ENCODE measurements around the gene CRB2.

CRB2 gene

DNA sequence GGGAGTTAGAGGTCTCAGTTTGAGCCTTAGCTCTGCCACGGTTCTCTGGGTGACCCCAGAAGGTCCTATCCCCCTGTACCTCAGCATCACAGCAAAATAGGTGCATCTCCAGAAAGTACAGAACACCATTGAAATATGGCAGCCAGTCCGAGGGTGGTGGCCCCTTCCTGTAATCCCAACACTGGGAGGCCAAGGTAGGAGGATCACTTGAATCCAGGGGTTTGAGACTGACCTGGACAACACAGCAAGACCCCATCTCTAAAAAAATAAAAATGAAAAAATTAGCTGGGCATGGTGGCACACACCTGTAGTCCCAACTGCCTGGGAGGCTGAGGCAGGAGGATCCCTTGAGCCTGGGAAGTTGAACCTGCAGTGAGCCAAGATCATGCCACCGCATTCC, 7.0 kb upstream of the CRB2 start:
- no peak for DNase-seq

DNA sequence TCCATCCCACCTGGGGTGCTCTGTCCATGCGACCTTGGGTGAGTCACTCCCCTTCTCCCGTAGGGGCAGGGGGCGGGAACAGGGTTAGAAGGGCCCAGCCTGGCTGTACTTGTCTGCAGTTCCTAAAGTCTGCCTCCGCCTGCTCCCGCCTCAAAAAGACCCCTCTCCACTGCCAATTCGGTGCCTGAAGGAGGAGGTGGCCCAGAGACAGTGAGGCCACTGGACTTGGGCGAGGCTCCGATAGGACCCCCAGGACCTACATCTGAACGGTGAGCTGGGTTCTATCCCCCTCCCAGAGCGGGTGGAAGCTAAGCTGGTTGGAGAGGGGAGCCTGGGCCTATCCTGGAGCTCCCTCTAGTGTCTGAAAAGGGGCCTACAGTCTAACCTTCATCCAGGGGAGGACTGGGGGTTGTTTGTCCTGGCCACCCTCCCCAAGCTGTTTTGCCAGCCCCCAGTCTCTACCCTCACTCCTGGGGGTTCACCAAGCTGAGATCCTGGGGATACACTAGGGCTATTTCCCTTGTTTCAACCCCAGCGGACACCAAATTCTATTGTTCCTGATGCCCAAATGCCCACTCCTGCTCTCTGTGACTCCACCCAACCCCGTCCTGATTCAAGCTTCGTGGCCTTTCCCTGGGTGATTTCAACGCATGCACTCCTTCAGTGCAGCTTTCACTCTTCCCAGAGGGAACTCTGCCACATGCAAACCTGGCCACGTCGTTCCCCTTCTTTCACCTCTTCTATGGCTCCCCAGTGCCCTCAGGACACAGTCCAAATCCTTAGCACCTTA, 6.1 kb upstream of the CRB2 start:
- DNase-seq: peak; percentile 46

DNA sequence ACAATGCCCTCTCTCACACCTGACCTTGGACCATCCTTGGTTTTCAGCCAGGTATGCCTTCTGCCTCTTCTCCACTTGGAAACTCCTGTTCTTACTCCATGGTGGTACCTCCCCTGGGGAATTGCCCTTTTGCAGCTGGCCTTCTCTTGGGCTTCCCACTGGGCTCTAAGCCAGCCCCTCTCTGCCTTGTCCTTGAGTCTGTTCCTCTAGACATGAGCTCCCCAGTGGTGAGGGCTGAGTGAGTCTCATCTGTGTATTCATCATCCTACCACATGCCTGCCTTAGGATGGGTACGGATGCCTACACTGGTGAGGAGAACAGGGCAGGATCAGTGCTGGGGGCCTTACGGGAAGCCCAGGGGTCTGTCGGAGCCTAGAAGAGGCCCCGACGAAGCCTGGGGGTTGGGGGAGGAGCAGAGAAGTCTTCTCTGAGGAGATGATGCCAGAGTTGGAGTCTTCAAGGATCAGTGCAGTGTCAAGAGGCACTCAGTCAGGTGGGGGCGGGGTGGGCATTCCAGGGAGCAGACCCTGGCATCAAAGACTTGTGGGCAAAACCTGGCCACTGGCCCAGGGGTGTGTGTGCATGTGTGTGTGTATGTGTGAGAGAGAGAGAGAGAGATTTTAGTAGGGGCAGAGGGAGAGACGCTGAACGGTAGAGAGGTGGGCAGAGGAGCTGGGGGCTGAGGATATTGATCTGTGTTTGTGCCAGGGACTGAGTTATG, 5.2 kb upstream of the CRB2 start:
- no peak for DNase-seq

DNA sequence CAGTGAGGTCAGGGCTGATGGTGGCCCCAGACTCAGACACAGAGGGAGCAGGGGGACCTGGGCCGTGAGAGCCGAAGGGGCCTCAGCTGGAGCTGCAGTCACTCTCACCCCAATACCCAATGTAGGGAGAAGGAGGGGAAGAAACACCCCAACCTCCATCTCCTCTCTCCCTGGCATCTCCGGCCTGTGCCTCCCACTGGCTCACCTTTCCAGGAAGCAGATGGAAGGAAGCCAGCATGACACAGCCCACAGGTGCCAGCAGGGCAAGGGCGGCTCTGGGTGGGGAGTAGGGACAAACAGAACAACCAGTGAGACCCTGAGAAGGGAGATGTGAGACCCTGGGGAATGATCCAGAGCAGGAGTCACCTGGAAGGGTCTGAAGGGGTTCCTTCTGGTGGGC, 3.0 kb upstream of the CRB2 start:
- DNase-seq: no peak

DNA sequence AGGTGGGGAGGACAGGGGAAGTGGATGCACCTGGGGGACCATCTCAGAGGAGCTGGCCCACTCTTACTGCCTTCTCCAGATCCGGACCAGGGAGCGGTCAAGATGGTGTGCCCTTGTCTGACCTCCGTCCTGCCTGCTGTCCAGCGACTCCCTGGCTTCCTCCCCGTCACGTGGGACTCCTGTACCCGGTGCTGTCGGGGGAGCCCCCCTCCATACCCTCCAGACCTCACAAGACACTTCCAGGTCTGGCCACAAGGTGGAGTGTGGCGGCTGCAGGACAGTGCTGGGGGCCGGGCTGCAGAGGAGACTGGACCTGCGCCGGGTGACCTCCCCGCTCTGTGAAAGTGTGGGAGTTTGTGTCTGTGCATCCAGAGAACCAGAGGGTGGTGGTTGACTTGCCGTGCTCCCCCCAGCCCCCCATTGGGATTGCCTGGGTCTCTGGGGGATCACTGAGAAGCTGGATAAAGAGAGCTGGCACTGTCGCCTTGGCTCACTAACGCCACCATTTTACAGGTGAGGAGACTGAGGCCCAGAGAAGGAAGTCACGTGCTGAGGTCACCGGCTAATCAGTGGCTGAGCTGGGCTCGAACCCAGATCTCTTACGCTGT, 1.9 kb upstream of the CRB2 start:
- DNase-seq: peak; percentile 24

DNA sequence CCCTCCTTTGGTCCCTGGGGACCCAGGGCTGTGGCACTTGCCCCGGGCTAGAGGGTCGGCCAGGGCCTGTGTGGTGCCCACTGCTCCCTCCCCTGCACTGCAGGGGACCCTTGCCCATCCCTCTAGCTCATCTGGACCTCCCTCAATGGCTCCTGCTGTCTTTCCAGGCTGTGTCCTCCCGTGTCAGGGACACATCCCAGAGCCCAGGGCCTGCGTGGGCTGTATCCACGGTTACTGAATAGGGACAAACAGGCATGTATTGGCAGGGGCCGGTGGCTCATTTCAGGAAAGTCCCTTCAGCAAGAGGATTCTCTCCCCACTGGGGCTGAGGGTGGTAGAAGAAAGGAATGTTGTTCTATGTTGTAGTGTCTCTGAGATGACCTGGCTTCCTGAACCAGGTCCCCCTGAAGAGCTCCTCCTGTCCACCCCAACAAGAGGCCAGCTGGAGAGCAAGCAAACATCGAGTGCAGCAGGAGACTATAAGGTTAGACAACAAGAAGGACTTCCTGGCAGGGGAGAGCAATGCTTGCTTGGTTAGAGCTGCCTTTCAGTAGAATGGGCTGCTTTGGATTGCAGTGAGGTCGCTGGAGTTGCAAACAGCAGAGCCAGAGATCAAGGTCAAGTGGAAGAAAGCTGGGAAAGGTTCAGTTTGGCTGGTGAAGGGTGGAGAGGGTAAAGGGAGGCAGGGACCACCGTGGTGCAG, 1.0 kb upstream of the CRB2 start:
- no peak for DNase-seq

DNA sequence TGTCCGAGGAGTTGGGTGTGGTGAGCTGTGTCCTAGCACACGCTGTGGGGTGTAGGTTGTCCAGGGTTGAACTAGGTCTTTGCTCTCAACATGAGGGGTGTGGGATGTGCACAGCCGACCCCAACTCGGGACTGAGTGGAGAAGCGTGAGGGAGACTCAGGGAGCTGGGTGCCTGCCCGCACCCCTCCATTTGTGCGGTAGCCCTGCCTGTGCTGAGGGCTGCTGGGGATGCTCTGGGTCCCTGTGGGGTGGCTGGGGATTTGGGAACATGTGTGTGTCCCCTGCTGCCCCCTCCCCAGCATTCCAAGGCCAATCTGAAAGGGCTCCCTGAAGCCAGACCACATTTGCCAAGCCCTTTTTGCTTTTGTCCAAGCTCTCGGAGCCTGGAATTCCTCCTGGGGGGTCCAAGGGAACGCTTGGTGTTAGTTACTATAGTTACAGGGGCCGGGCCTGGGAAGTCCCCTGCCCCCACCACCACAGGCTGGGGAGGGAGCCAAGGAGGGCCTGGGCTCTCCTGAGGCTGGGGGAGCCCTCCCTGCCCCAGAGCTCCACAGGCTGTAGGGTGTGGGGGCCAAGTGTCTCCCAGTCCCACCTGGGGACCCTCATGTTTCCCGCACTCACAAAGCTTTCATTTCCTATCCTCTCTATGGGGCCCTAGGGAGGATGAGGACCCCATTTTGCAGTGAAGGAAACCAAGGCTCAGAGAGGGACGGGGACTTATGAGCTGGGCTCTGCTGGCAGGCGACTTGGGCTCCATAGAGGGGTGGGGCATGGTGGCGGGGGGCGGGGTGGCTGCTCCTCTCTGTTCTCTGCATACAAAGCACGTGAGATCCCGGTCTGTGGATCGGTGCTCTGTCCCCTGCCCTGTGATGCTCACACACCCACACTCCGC, 1.1 kb downstream of the CRB2 start:
- DNase-seq: no peak

DNA sequence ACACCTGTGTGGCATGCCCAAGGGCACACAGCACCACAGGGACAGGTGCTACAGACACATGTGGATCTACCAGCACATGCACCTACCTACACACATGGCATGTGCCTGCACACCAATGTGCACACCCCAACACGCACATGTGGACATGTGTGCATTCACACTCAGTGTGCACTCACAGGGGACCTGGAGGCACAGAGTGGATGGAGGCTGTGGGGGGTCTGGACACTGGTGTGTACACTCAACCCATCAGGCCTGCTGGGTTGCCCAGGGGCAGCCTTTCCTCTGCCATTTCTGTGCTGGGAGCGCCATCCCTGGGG, 1.7 kb downstream of the CRB2 start:
- DNase-seq: no peak

DNA sequence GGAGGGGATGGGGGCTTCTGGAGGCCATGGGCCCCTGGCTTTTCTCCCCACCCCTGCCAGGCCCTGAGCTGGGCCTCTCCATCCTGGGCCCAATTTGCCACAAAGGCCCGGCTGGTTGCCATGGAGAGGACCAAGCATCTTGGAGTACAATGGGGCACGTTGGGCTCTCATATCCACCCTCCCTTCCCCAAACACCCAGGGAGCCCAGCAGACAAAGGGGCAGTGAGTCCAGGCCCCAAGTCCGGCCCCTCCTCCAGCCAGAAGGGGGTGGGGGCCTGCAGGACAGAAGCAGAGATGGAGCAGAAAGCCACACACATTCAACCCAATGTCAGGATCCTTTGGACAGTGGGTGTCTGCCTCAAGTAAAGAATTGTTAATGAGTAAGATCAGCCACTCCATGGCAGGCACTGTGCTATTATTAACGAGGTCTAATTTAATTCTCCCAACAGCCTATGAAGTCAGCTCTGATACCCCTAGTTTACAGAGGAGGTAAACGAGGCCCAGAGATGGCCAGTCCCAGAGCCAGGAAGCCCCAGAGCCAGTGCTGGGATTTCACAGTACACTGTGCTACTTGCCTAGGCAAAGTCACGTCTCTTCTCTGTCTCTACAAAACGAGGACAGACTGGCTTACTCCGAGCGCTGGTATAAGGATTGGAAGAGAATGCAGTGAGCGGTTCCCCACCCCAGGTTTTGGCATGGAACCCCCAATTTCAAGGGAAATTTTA, 2.3 kb downstream of the CRB2 start:
- DNase-seq: no peak

DNA sequence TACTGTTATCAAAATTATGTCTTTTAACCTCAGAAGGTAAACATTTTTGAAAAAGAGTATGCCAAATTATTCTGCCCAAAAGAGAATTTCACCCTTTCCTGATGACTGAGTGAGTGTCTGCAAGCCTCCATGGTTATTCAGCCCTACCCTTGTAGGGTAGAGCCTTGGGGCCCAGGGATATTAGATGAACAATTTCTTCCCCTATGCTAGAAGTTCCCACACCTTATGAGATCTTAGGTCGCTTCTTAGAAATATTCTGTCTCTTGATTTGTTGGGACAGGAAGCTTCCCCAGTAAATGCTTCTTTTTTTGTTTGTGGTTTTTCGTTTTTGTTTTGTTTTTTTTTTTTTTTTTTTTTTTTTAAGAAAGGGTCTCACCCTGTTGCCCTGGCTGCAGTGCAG, 3.1 kb downstream of the CRB2 start:
- DNase-seq: no peak

DNA sequence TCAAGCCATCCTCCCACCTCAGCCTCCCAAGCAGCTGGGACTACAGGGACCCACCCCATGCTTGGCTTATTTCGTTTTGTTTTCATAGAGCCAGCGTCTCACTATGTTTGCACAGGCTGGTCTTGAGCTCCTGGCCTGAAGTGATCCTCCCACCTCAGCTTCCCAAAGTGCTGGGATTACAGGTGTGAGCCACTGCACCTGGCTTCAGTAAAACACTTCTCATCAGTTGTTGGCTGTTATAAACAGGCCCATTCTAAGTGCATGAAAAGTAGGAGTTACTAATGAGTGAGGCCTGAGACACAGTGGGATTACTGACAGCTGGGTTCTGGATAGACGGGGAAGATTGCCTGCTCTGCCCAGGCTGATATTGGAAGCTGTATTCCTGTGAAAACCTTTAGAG, 3.5 kb downstream of the CRB2 start:
- DNase-seq: no peak

DNA sequence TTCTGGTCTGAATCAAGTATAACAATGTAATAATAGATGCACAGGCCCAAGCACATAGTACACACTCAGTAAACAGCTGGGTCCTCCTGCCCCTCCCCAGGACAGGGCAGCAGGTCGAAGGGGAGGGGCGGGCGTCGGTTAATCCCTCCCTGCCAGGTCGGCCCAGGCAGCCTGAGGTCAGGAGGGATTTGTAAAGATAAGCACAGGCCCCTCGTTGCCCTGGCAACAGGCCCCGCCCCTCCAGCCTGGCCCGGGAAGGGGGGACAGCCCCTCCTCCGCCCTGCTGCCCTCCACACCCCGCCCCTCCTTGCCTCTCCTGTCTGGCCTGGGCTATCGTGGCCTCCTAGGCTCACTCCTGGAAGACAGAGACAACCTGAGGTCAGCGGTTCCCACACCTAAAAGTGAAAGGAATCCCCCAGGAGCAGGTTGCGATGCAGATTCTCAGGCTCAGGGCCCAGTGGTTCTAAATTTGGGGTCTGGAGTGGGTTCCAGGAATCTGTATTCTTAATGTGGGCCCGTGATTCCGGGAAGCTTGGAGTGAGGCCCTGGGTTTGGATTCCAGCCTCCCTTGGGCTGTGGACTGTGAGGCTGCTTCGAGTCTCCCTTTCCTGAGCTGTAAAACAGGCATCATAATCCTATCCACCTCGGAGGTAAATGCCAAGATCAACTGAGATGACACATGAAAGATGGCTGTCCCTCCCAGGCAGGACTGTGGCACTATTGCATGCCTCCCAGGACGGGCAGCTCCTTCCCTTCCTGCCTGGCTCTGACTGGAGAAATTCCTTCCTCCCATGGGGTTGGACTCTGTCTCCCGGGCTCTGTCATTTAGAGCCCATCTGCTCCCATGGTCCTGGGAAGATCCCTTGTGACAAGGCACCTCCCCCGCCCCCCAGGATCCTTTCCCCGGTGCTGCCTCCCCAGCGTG, 4.4 kb downstream of the CRB2 start:
- no peak for DNase-seq

DNA sequence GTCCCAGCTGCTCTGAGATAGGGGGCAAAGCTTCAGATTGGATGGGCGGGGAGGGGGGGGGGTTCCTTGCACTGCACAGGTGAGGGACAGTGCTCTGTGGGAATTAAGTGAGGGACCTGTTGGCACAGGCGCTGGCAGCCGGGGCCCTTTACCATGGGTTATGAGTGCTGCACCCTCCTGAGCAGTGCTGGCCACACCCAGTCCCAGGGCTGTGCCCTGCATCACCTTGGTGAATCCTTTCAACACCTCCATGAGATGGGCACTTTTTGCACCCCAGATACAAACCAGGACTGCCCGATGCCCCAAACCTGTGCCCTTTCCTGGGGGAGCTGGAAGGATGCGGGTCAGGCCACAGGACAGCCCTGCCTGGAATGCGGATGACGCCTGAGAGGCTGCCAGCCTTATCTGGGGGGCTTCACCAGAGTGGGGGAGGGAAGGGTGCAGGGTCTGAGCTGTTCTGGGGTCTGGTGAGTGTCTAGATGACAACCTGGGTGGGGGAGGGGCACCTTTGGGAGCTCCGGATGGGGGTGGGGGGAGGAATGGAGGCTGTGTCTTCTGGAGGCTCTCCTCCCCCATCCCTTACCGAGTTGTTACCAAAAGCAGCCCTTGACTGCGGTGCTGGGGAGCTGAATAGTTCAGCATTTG, 5.2 kb downstream of the CRB2 start:
- no peak for DNase-seq

DNA sequence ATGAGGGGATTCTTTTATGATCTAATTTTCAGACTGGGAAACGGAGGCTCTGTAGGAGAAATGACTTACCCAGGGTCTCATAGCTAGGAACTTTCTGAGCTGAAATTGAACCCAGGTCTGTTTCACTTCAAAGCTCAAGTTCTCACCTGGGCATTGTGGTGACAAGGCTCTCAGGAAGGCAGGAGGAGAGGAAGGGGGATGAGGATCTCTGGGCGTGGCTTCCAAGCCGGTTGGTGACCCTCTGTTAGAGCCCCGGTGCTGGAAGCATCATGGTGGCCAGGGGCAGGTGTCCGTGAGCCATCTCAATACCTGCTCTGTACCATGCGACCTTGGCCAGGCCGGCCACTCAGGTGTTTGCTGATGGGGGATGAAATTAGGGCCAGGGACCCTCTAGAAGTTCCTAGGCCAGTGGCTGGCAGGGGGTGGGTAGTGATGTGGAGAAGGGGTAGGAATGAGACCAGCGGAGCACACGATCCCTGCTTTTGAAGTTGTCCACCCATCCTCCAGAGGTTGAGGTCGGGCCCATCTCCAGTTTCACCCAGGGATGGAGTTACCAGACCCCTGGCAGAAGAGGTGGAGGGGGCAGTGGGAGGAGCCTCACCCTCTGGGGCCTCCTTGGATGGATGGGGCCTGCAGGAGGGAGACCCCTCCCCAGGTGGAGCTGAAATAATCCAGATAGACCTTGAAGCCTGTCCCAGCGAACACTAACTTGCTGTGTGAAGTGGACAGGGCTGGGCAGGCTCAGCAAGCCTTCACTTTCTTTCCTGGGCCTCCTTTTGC, 5.9 kb downstream of the CRB2 start:
- DNase-seq: no peak

DNA sequence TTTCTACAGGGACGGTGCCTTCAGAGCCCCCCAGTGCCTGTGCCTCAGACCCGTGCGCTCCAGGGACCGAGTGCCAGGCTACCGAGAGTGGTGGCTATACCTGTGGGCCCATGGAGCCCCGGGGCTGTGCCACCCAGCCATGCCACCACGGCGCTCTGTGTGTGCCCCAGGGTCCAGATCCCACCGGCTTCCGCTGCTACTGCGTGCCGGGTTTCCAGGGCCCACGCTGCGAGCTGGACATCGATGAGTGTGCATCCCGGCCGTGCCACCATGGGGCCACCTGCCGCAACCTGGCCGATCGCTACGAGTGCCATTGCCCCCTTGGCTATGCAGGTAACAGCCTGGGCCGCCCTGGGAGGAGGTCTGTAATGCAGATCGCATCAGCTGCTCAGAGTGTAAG, 6.9 kb downstream of the CRB2 start:
- no peak for DNase-seq

DNA sequence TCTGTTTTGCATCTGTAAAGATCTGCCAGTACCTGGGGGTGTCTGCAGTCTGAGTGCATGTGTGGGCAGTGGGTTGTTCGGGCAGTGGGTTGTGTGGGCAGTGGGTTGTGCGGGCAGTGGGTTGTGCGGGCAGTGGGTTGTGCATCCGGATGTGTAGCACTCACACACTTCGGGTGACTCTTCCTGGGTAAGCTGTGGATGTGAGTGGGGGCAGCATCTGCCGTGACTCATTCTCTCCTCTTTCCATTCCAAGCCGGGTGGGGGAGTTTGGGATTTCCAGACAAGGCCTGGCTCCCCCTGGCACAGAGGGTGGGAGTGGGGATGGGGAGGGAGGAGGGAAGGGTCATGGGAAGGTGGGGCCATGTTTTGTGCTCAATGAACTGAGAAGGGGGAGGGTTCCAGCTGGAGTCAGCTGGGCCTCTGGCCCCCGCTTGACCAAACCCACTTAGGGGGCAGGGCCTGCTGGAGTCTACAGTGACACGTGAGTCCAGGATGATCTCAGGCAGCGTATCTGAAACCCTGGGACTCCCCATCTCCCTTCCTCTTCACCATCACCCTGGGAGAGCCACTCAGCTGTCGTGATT, 8.3 kb downstream of the CRB2 start:
- DNase-seq: no peak

DNA sequence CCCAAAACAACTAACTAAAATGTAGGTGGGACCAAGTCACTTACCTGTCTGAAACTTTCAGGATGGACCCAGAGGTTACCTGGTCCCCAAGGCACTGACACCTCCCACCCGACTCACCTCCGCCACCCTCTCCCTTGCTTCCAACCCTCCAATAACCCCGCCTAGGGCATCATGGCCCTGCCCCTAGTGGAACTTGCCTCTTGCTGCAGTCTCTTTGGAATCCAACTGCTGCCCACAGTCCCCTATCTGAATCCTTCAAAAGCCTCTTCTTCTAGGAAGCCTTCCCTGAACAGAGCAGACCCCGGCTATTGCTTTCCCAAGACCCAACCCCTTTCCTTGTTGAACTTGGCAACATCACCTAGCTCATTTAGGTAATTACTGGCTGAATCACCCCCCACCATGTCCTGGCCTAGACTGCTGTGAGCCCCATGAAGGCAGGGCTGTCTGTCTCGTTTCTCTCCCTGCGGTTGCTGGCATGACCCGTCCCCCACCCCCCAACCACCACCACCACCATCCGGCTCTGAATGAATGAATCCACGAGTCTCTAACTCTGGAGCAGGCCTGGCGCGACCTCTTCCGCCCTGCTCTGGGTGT, 9.4 kb downstream of the CRB2 start:
- no peak for DNase-seq

DNA sequence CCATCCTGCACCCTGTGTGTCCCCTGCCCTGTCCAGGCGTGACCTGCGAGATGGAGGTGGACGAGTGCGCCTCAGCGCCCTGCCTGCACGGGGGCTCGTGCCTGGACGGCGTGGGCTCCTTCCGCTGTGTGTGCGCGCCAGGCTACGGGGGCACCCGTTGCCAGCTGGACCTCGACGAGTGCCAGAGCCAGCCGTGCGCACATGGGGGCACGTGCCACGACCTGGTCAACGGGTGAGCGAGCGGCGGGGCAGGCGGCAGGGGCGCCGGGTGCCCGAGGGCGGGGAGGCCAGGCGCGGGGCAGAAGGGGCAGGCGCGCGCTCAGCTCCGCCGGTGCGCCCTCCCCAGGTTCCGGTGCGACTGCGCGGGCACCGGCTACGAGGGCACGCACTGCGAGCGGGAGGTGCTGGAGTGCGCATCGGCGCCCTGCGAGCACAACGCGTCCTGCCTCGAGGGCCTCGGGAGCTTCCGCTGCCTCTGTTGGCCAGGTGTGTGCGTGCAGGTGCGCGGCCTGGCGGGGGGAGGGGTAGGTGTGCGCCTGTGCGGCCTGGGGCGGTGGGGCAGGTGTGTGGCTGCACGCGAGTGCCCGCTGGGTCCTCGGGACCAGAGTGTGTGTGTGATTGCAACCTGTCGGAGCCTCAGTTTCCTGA, 10.0 kb downstream of the CRB2 start:
- DNase-seq: no peak
